ENCODE measurements around the gene JAKMIP2. TPM values are rescaled to one million over a fixed set of nuclear protein-coding genes. Genes with fewer than 3 reads are reported as not detected.
A peak's percentile ranks its signal among the peaks of the same experiment; 100 is the strongest.

Gene JAKMIP2
- total and polyA plus RNA-seq, 4 donors = 0.93 to 3.8 (median 2.1) TPM

DNA sequence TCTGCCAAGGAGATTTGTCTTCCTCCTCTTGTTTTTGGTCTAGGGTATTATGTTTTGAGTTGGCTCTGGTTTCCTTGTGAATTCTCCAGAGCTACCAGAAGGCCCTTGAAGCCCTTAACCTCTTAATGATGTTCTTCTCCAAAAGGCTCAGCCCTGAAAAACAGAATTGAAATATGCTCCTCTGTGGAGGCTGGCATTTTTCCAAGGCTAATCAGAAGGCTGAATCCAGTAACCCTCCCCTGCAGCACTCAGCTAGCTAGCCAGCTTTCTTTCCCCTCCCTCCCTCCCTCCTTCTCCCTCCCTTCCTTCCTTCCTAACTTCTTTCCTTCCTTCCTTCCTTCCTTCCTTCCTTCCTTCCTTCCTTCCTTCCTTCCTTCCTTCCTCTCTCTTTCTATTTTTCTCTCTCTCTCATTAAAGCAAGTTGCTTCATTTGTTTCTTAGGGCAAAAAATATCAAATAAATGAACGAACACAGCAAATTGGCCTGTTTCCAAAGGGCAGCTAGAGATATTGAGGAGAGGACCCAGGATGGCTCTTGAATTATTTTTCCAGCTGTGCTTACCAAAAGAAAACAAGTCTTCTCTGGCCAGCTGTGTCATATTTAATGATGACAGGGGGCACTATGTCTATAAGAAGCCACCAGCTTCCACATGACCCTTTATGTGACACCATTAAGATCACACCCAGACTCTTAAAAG, 38.7 kb downstream of the JAKMIP2 start:
- no peaks in the 10 kb centered on the region for H3K9me3 ChIP-seq (ENCODE audit: control insufficient read depth in 4 of 4, insufficient read depth in 3 of 4, low read length in 3 of 4)
- TF ChIP-seq, protein P1, sequence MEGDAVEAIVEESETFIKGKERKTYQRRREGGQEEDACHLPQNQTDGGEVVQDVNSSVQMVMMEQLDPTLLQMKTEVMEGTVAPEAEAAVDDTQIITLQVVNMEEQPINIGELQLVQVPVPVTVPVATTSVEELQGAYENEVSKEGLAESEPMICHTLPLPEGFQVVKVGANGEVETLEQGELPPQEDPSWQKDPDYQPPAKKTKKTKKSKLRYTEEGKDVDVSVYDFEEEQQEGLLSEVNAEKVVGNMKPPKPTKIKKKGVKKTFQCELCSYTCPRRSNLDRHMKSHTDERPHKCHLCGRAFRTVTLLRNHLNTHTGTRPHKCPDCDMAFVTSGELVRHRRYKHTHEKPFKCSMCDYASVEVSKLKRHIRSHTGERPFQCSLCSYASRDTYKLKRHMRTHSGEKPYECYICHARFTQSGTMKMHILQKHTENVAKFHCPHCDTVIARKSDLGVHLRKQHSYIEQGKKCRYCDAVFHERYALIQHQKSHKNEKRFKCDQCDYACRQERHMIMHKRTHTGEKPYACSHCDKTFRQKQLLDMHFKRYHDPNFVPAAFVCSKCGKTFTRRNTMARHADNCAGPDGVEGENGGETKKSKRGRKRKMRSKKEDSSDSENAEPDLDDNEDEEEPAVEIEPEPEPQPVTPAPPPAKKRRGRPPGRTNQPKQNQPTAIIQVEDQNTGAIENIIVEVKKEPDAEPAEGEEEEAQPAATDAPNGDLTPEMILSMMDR (IDR thresholded peaks at IDR 0.05; ENCODE audit: control extremely low read depth, extremely low read depth) = no peak
- H3K4me1 ChIP-seq (ENCODE audit: control insufficient read depth in 5 of 5, insufficient read depth in 5 of 5, low read length in 5 of 5) = peaks cover 0 to 18% (median 6%) of the 10 kb centered on the region in 5 donors
- H3K4me3 ChIP-seq = no peak overlapping the region
- no peaks in the 10 kb centered on the region for H3K27me3 ChIP-seq (ENCODE audit: control insufficient read depth in 3 of 3, insufficient read depth in 3 of 3, low read length in 2 of 3)
- H3K27ac ChIP-seq (ENCODE audit: low read depth in 1 of 2, low read length in 1 of 2) = no peak overlapping the region
- DNase-seq (peak; percentile 81 to 95 (median 93)), ATAC-seq (ENCODE audit: insufficient read depth, low FRiP score) (no peak)
- H3K36me3 ChIP-seq (ENCODE audit: control insufficient read depth in 4 of 4, insufficient read depth in 4 of 4, low read length in 4 of 4) = no peaks in the 10 kb centered on the region
- H3K9ac ChIP-seq (ENCODE audit: insufficient read depth in 1 of 2, low read length in 2 of 2) = no peak overlapping the region
- 47 to 63% methylated on average over 1 of the region's 1 CpG for WGBS, 2 donors

DNA sequence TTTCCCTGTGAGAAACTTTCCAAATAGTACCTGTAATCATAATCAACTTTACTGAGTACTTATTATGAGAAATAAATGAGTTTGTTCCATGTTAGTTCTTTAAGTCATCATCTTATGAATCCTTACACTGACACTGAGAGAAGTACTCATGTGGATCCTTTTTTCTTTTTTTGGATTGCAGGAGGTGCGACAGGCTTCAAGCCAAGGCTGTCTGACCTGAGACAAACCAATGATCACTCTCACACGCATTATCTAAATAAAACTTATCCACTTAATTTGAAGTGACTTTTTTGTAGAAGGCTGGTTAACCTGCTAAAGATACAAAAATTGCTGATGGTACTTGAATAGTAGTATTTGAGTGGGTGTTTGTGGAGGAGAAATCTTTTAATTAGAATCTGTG, 39.5 kb downstream of the JAKMIP2 start:
- WGBS, 2 donors = 76 to 86% methylated on average over 2 of the region's 2 CpGs
- H3K4me1 ChIP-seq (ENCODE audit: control insufficient read depth in 5 of 5, insufficient read depth in 5 of 5, low read length in 5 of 5) = peaks cover 0 to 18% (median 6%) of the 10 kb centered on the region in 5 donors
- H3K27me3 ChIP-seq (ENCODE audit: control insufficient read depth in 3 of 3, insufficient read depth in 3 of 3, low read length in 2 of 3) = no peaks in the 10 kb centered on the region

DNA sequence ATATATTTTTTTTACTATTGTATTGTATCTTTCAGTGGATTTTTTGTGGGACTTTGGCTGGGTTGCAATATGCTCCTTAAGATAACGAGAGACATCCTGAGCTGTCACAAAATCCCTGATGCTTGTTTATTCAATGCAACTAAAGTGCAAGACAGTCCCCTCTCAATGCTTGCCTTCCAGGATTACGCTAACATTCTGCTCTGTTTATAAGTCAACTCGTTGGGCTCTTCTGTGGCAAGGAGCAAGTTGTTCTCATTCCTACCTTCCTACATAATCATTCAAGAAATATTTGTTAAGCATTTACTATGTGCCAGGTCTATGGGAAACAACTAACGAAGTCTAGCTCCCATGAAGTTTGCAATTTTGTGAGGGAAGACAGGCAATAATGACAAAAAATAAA, 40.4 kb downstream of the JAKMIP2 start:
- TF ChIP-seq, protein P1 (IDR thresholded peaks at IDR 0.05; ENCODE audit: control extremely low read depth, extremely low read depth) = no peak

More for the DNA sequence above, 39.5 kb downstream of the JAKMIP2 start:
- DNase-seq (no peak), ATAC-seq (ENCODE audit: insufficient read depth, low FRiP score) (no peak)
- no peak overlapping the region for H3K4me3 ChIP-seq
- no peaks in the 10 kb centered on the region for H3K36me3 ChIP-seq (ENCODE audit: control insufficient read depth in 4 of 4, insufficient read depth in 4 of 4, low read length in 4 of 4)
- TF ChIP-seq, protein P1 (IDR thresholded peaks at IDR 0.05; ENCODE audit: control extremely low read depth, extremely low read depth) = no peak
- H3K9ac ChIP-seq (ENCODE audit: insufficient read depth in 1 of 2, low read length in 2 of 2) = no peak overlapping the region
- H3K9me3 ChIP-seq (ENCODE audit: control insufficient read depth in 4 of 4, insufficient read depth in 3 of 4, low read length in 3 of 4) = no peaks in the 10 kb centered on the region
- H3K27ac ChIP-seq (ENCODE audit: low read depth in 1 of 2, low read length in 1 of 2) = no peak overlapping the region

More for the DNA sequence above, 40.4 kb downstream of the JAKMIP2 start:
- no peak overlapping the region for H3K27ac ChIP-seq (ENCODE audit: low read depth in 1 of 2, low read length in 1 of 2)
- H3K27me3 ChIP-seq (ENCODE audit: control insufficient read depth in 3 of 3, insufficient read depth in 3 of 3, low read length in 2 of 3) = no peaks in the 10 kb centered on the region
- H3K4me1 ChIP-seq (ENCODE audit: control insufficient read depth in 5 of 5, insufficient read depth in 5 of 5, low read length in 5 of 5) = peaks cover 0 to 18% (median 6%) of the 10 kb centered on the region in 5 donors
- no peaks in the 10 kb centered on the region for H3K36me3 ChIP-seq (ENCODE audit: control insufficient read depth in 4 of 4, insufficient read depth in 4 of 4, low read length in 4 of 4)
- no peak for ATAC-seq (ENCODE audit: insufficient read depth, low FRiP score)
- H3K4me3 ChIP-seq = no peak overlapping the region
- WGBS, 2 donors = 77 to 85% methylated on average over 4 of the region's 4 CpGs
- H3K9ac ChIP-seq (ENCODE audit: insufficient read depth in 1 of 2, low read length in 2 of 2) = no peak overlapping the region
- no peaks in the 10 kb centered on the region for H3K9me3 ChIP-seq (ENCODE audit: control insufficient read depth in 4 of 4, insufficient read depth in 3 of 4, low read length in 3 of 4)
- DNase-seq = no peak

Measured in lung (tissue), 12 donors.